Erythroblast (primary cell): ENCODE results near the gene FAM174A.

Experiments
- DNase-seq, 2 experiments: peaks; one replicate each; lab custom pipeline; 2025; lab: John Stamatoyannopoulos, UW
- GATA1 ChIP-seq: IDR thresholded peaks from 2 replicates; pipeline ENCODE4 v1.6.1; 2011; ENCODE audit warnings: low read depth, mild to moderate bottlenecking, control low read depth, low read length, moderate library complexity
- POLR2A ChIP-seq: IDR thresholded peaks from 2 replicates; pipeline ENCODE4 v1.6.1; 2011; ENCODE audit warnings: mild to moderate bottlenecking, low read length

The FAM174A gene

GRCh38 chr5:100546001-100546400 lies 10.8 kb downstream of the FAM174A start:
- no peak for DNase-seq
- TF ChIP-seq GATA1 = no peak
- no peak for TF ChIP-seq POLR2A

- TF ChIP-seq POLR2A (no peak), GATA1 (no peak)
- no peak for DNase-seq
These were observed 15.4 kb downstream of the FAM174A start for GRCh38 chr5:100550531-100551051.

- TF ChIP-seq POLR2A = no peak
- TF ChIP-seq GATA1 = no peak
- no peak for DNase-seq
These were observed 16.0 kb downstream of the FAM174A start for GRCh38 chr5:100551183-100551582.

- no peak for TF ChIP-seq POLR2A
- no peak for TF ChIP-seq GATA1
- DNase-seq = no peak
These were observed 18.0 kb downstream of the FAM174A start for GRCh38 chr5:100553209-100553608.

GRCh38 chr5:100560860-100561259 lies 25.7 kb downstream of the FAM174A start:
- TF ChIP-seq POLR2A (no peak), GATA1 (no peak)
- DNase-seq = no peak

GRCh38 chr5:100562821-100563220 lies 27.6 kb downstream of the FAM174A start:
- no peak for DNase-seq
- TF ChIP-seq POLR2A = no peak
- TF ChIP-seq GATA1 = no peak

- no peak for TF ChIP-seq POLR2A
- no peak for TF ChIP-seq GATA1
- DNase-seq = no peak
These were observed 31.4 kb downstream of the FAM174A start for GRCh38 chr5:100566382-100567141.

- DNase-seq = no peak
- no peak for TF ChIP-seq GATA1
- no peak for TF ChIP-seq POLR2A
These were observed 39.5 kb downstream of the FAM174A start for GRCh38 chr5:100574716-100575115.

- TF ChIP-seq POLR2A = no peak
- no peak for TF ChIP-seq GATA1
- no peak for DNase-seq
These were observed 40.6 kb downstream of the FAM174A start for GRCh38 chr5:100575815-100576214.

- TF ChIP-seq POLR2A (no peak), GATA1 (no peak)
- no peak for DNase-seq
These were observed 41.1 kb downstream of the FAM174A start for GRCh38 chr5:100576217-100576751.

- TF ChIP-seq GATA1 (no peak), POLR2A (no peak)
- DNase-seq = no peak
These were observed 42.3 kb downstream of the FAM174A start for GRCh38 chr5:100577506-100577905.

- no peak for DNase-seq
- no peak for TF ChIP-seq GATA1
- no peak for TF ChIP-seq POLR2A
These were observed 48.9 kb downstream of the FAM174A start for GRCh38 chr5:100584069-100584468.

GRCh38 chr5:100584889-100585288 lies 49.7 kb downstream of the FAM174A start:
- DNase-seq = no peak

GRCh38 chr5:100590867-100591266 lies 55.7 kb downstream of the FAM174A start:
- no peak for TF ChIP-seq POLR2A
- no peak for TF ChIP-seq GATA1
- DNase-seq = no peak

More at GRCh38 chr5:100584889-100585288, 49.7 kb downstream of the FAM174A start:
- TF ChIP-seq GATA1 (no peak), POLR2A (no peak)

GRCh38 chr5:100595152-100595811 lies 60.1 kb downstream of the FAM174A start:
- no peak for DNase-seq
- no peak for TF ChIP-seq POLR2A
- no peak for TF ChIP-seq GATA1
